B cell (primary cell): ENCODE data around the gene ZFPM1. TPM values are rescaled to one million over a fixed set of nuclear protein-coding genes. Genes with fewer than 3 reads are reported as not detected.

Source experiments
- ATAC-seq: fragments of 200-7000 bp; cut with Tn5 transposase; one replicate; pipeline ENCODE4 v1.10.0; 2021; ENCODE audit warnings: low read depth, mild to moderate bottlenecking, moderate number of reproducible peaks, moderate library complexity
- CTCF ChIA-PET: fragments of 350-600 bp; sonication (Branson Sonifier 250); formaldehyde crosslinking; loops from one replicate; lab custom pipeline; 2021; ENCODE audit warnings: antibody characterized with exemption, inconsistent platforms; lab: Charles Lee
- POLR2A ChIA-PET: fragments of 350-600 bp; sonication (Branson Sonifier 250); formaldehyde crosslinking; loops from one replicate; lab custom pipeline; 2021; ENCODE audit warnings: antibody characterized with exemption; lab: Charles Lee
- DNase-seq: peaks from one replicate; pipeline ENCODE4 v3.0.0; 2013
- H2AFZ ChIP-seq: 2 replicates; pipeline ENCODE4 v1.6.1; 2012; ENCODE audit warnings: mild to moderate bottlenecking, low read depth, low read length; ENCODE audit not compliant: insufficient read depth, poor library complexity, severe bottlenecking
- H3K27ac ChIP-seq, 2 donors: 1 replicate in 1 of 2; 2 replicates in 1 of 2; pipeline ENCODE4 v1.5.1; 2012 to 2013; ENCODE audit warnings: low read length in 2 of 2, mild to moderate bottlenecking in 2 of 2, moderate library complexity in 1 of 2
- H3K27me3 ChIP-seq, 4 experiments: fragments of 200-600 bp in 1 of 4; sonication (generic) in 1 of 4; replicated peaks in 1 of 4; 1 replicate in 2 of 4; 2 replicates in 2 of 4; pipeline versions ENCODE4 v1.6.1 to v1.7.0; 2013 to 2016; ENCODE audit warnings: low read length in 3 of 4, mild to moderate bottlenecking in 2 of 4, mixed read lengths in 1 of 4, moderate library complexity in 1 of 4; ENCODE audit not compliant: insufficient read depth in 4 of 4, control insufficient read depth in 3 of 4; ENCODE audit errors: control extremely low read depth in 1 of 4
- H3K36me3 ChIP-seq, 2 experiments: replicated peaks in 1 of 2; 1 replicate in 1 of 2; 2 replicates in 1 of 2; pipeline versions ENCODE4 v1.6.1 to v1.7.1; 2013; ENCODE audit warnings: low read length in 1 of 2; ENCODE audit not compliant: insufficient read depth in 2 of 2, control insufficient read depth in 1 of 2; ENCODE audit errors: control extremely low read depth in 1 of 2, extremely low read depth in 1 of 2
- H3K4me1 ChIP-seq, 2 donors: fragments of 200-600 bp in 1 of 2; sonication (generic) in 1 of 2; 1 replicate in 1 of 2; 2 replicates in 1 of 2; pipeline versions ENCODE4 v1.5.1 to v1.6.1; 2013 to 2017; ENCODE audit warnings: low read length in 2 of 2; ENCODE audit not compliant: control insufficient read depth in 2 of 2, insufficient read depth in 2 of 2
- H3K4me2 ChIP-seq: replicated peaks from 2 replicates; pipeline ENCODE3; 2012; ENCODE audit warnings: mild to moderate bottlenecking, low read depth, low read length; ENCODE audit not compliant: poor library complexity, severe bottlenecking
- H3K4me3 ChIP-seq, 5 experiments: fragments of 200-600 bp in 1 of 5; sonication (generic) in 1 of 5; 1 replicate in 3 of 5; 2 replicates in 2 of 5; pipeline versions ENCODE4 v1.5.1 to v1.7.0; 2011 to 2016; ENCODE audit warnings: low read length in 4 of 5, mild to moderate bottlenecking in 4 of 5, low read depth in 2 of 5, control low read depth in 1 of 5, moderate library complexity in 1 of 5; ENCODE audit not compliant: insufficient read depth in 1 of 5; ENCODE audit errors: control extremely low read depth in 1 of 5, extremely low read depth in 1 of 5
- H3K79me2 ChIP-seq: fragments of 200-600 bp; sonication (generic); one replicate; pipeline ENCODE4 v1.6.0; 2016; ENCODE audit warnings: low read length; ENCODE audit not compliant: control insufficient read depth, insufficient read depth
- H3K9ac ChIP-seq: fragments of 200-600 bp; sonication (generic); 2 replicates; pipeline ENCODE4 v1.6.1; 2017; ENCODE audit warnings: mild to moderate bottlenecking, low read length, moderate library complexity
- H3K9me3 ChIP-seq, 3 donors: one replicate each; pipeline versions ENCODE4 v1.6.1 to v1.7.1; 2013; ENCODE audit warnings: low read length in 2 of 3; ENCODE audit not compliant: control insufficient read depth in 2 of 3, insufficient read depth in 1 of 3; ENCODE audit errors: control extremely low read depth in 1 of 3
- H4K20me1 ChIP-seq: 2 replicates; pipeline ENCODE4 v1.6.0; 2012; ENCODE audit warnings: mild to moderate bottlenecking, low read length; ENCODE audit not compliant: insufficient read depth, control insufficient read depth, poor library complexity, severe bottlenecking
- H3K27ac Mint-ChIP-seq: one replicate; pipeline ENCODE4 v1.8.0; 2021; ENCODE audit warnings: mixed read lengths
- H3K27me3 Mint-ChIP-seq: one replicate; pipeline ENCODE4 v1.8.0; 2021; ENCODE audit warnings: mixed read lengths
- H3K4me1 Mint-ChIP-seq: one replicate; pipeline ENCODE4 v1.8.0; 2021; ENCODE audit warnings: mixed read lengths
- H3K4me3 Mint-ChIP-seq: one replicate; pipeline ENCODE4 v1.8.0; 2021; ENCODE audit warnings: mixed read lengths
- H3K9me3 Mint-ChIP-seq: one replicate; pipeline ENCODE4 v1.8.0; 2022; ENCODE audit warnings: mixed read lengths; ENCODE audit not compliant: insufficient read depth
- EZH2 ChIP-seq: IDR thresholded peaks from 2 replicates; pipeline ENCODE4 v1.6.1; 2012; ENCODE audit warnings: borderline replicate concordance, low read depth, mild to moderate bottlenecking, moderate library complexity, low read length; ENCODE audit not compliant: insufficient read depth, poor library complexity, severe bottlenecking
- WGBS: methylation state at CpG from one replicate; pipeline ENCODE4 v1.1.5; 2013; ENCODE audit warnings: missing lambda C conversion rate; ENCODE audit not compliant: insufficient coverage; 5-methylcytosine and 5-hydroxymethylcytosine counted together
- intact Hi-C: fragments of 100-400 bp; cut with micrococcal nuclease; formaldehyde crosslinking; loops from one replicate; pipeline ENCODE4 v1.10.0; 2022
- polyA plus RNA-seq: library from polyadenylated mRNA; depleted of rRNA; stranded (reverse); fragments of >200 nt; gene quantifications from 2 replicates; pipeline ENCODE4 v1.2.3, GENCODE V29; 2012
- total RNA-seq, 2 donors: library from RNA; stranded (reverse); fragments of 120-200 nt in 1 of 2; gene quantifications; 1 replicate in 1 of 2; 2 replicates in 1 of 2; pipeline versions ENCODE4 v1.2.3 to v1.2.4, GENCODE V29; 2013 to 2022
- TF ChIP-seq, protein P1 (sequence below): fragments of 200-600 bp; IDR thresholded peaks from one replicate; pipeline ENCODE4 v1.8.0; 2022; ENCODE audit warnings: antibody characterized with exemption, mild to moderate bottlenecking

Gene ZFPM1
- total and polyA plus RNA-seq, 2 donors (not counting 1 experiment from before 2014, with no cell fraction given) = 4.3 to 34.6 TPM

GRCh38 chr16:88499836-88500251, 46.8 kb downstream of the ZFPM1 start:
- H3K36me3 ChIP-seq = no peaks in the 10 kb centered on the region
- no peak overlapping the region for H3K4me3 ChIP-seq
- H3K27ac ChIP-seq = no peak overlapping the region
- Mint-ChIP-seq H3K27me3 (no peaks in the 10 kb centered on the region), H3K4me1 (no peaks in the 10 kb centered on the region), H3K27ac (no peak overlapping the region), H3K4me3 (no peak overlapping the region), H3K9me3 (no peaks in the 10 kb centered on the region)
- intact Hi-C loops = no loop called here
- ChIA-PET POLR2A (no interaction called here), CTCF (no interaction called here)
- H3K27me3 ChIP-seq = no peaks in the 10 kb centered on the region
- H3K79me2 ChIP-seq = peaks cover 5% of the 10 kb centered on the region
- 31% methylated on average over 22 of the region's 23 CpGs for WGBS
- ATAC-seq (no peak), DNase-seq (no peak)
- no peak overlapping the region for H3K9ac ChIP-seq
- TF ChIP-seq EZH2 = no peak
- TF ChIP-seq, protein P1, sequence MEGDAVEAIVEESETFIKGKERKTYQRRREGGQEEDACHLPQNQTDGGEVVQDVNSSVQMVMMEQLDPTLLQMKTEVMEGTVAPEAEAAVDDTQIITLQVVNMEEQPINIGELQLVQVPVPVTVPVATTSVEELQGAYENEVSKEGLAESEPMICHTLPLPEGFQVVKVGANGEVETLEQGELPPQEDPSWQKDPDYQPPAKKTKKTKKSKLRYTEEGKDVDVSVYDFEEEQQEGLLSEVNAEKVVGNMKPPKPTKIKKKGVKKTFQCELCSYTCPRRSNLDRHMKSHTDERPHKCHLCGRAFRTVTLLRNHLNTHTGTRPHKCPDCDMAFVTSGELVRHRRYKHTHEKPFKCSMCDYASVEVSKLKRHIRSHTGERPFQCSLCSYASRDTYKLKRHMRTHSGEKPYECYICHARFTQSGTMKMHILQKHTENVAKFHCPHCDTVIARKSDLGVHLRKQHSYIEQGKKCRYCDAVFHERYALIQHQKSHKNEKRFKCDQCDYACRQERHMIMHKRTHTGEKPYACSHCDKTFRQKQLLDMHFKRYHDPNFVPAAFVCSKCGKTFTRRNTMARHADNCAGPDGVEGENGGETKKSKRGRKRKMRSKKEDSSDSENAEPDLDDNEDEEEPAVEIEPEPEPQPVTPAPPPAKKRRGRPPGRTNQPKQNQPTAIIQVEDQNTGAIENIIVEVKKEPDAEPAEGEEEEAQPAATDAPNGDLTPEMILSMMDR = no peak
- peaks cover 0 to 6% of the 10 kb centered on the region in 2 donors for H3K4me1 ChIP-seq
- no peak overlapping the region for H2AFZ ChIP-seq
- no peaks in the 10 kb centered on the region for H3K9me3 ChIP-seq
- no peaks in the 10 kb centered on the region for H4K20me1 ChIP-seq
- H3K4me2 ChIP-seq = no peak overlapping the region

GRCh38 chr16:88500255-88500661, 47.2 kb downstream of the ZFPM1 start:
- Histone ChIP-seq H3K27me3 (no peaks in the 10 kb centered on the region), H3K4me1 (peaks cover 0 to 6% of the 10 kb centered on the region in 2 donors), H2AFZ (no peak overlapping the region), H3K9ac (no peak overlapping the region), H3K4me2 (no peak overlapping the region), H4K20me1 (no peaks in the 10 kb centered on the region), H3K4me3 (no peak overlapping the region), H3K27ac (no peak overlapping the region), H3K79me2 (peaks cover 5% of the 10 kb centered on the region), H3K9me3 (no peaks in the 10 kb centered on the region), H3K36me3 (no peaks in the 10 kb centered on the region)
- no peak for ATAC-seq
- Mint-ChIP-seq H3K27me3 (no peaks in the 10 kb centered on the region), H3K9me3 (no peaks in the 10 kb centered on the region), H3K27ac (no peak overlapping the region), H3K4me3 (no peak overlapping the region), H3K4me1 (no peaks in the 10 kb centered on the region)
- no peak for DNase-seq
- 54% methylated on average over 17 of the region's 17 CpGs for WGBS
- POLR2A ChIA-PET = no interaction called here
- intact Hi-C loops = no loop called here
- CTCF ChIA-PET = no interaction called here
- TF ChIP-seq, protein P1 = no peak
- no peak for TF ChIP-seq EZH2
